SH-SY5Y (cell line): ENCODE measurements around the gene LRFN2.

Source experiments
- GATA2 ChIP-seq: IDR thresholded peaks from 2 replicates; pipeline ENCODE4 v1.6.1; 2011; ENCODE audit warnings: mild to moderate bottlenecking, low read depth, low read length
- GATA3 ChIP-seq: IDR thresholded peaks from 2 replicates; pipeline ENCODE4 v1.6.1; 2011; ENCODE audit warnings: low read depth, mild to moderate bottlenecking, low read length, moderate library complexity

DNA sequence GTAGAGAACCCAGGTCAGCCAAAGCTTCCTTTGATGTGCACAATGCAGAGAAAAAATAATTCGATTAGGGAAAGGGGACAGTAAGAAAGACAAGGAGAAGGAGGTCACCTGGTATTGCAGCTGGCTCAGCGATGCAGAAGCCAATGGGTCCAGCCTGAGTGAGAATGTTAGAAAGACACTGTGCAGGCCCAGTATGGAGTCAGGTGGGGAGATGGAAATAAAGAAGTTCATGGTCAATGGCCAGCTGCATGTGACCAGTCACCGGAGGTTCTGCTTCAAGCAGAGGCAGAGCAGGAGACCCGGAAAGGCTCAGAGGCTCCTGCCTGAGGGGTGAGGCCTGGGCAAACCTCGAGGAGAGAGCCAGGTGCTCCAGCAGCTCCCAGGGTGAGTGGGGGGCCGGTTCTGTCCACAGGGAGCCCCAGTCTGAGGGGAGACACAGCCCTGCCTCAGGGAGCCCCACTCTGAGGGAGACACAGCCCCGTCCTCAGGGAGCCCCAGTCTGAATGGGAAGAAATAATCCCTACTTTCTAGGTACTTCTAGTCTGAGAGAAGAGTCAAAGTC is 51.3 kb downstream of the LRFN2 start:
- TF ChIP-seq GATA2, result no peak
- TF ChIP-seq GATA3, result no peak
